GM19099 (cell line): ENCODE data around the gene SLC25A17.

Experiments used
- POLR2A ChIP-seq: IDR thresholded peaks from 3 replicates; pipeline ENCODE4 v1.6.1; 2011; ENCODE audit warnings: low read depth; ENCODE audit not compliant: insufficient read length; ENCODE audit errors: extremely low read depth

SLC25A17 gene

GRCh38 chr22:40746428-40747220 is 72.5 kb downstream of the SLC25A17 start:
- no peak for TF ChIP-seq POLR2A

GRCh38 chr22:40743768-40744167 is 75.4 kb downstream of the SLC25A17 start:
- TF ChIP-seq POLR2A = no peak

- no peak for TF ChIP-seq POLR2A
Measured at GRCh38 chr22:40741116-40741515, 78.0 kb downstream of the SLC25A17 start.

- no peak for TF ChIP-seq POLR2A
Measured at GRCh38 chr22:40739721-40740120, 79.4 kb downstream of the SLC25A17 start.

GRCh38 chr22:40733919-40734318 is 85.2 kb downstream of the SLC25A17 start:
- no peak for TF ChIP-seq POLR2A

GRCh38 chr22:40732999-40733292 is 86.2 kb downstream of the SLC25A17 start:
- no peak for TF ChIP-seq POLR2A

- no peak for TF ChIP-seq POLR2A
Measured at GRCh38 chr22:40729284-40729683, 89.9 kb downstream of the SLC25A17 start.

- TF ChIP-seq POLR2A = no peak
Measured at GRCh38 chr22:40728731-40729189, 90.4 kb downstream of the SLC25A17 start.

GRCh38 chr22:40727964-40728615 is 91.1 kb downstream of the SLC25A17 start:
- no peak for TF ChIP-seq POLR2A

GRCh38 chr22:40727070-40727963 is 91.8 kb downstream of the SLC25A17 start:
- TF ChIP-seq POLR2A = no peak

GRCh38 chr22:40726514-40726913 is 92.6 kb downstream of the SLC25A17 start:
- no peak for TF ChIP-seq POLR2A

- no peak for TF ChIP-seq POLR2A
Measured at GRCh38 chr22:40723396-40723933, 95.7 kb downstream of the SLC25A17 start.

GRCh38 chr22:40721266-40721665 is 97.9 kb downstream of the SLC25A17 start:
- TF ChIP-seq POLR2A = no peak

- no peak for TF ChIP-seq POLR2A
Measured at GRCh38 chr22:40720538-40721256, 98.4 kb downstream of the SLC25A17 start.
